SK-MEL-5 (cell line): ENCODE data around the gene ILF3. TPM values are rescaled to one million over a fixed set of nuclear protein-coding genes. Genes with fewer than 3 reads are reported as not detected.

Source experiments
- DNase-seq: peaks from one replicate; pipeline ENCODE4 v3.0.0-alpha.2; 2016; ENCODE audit warnings: low read depth, low spot score
- in situ Hi-C: cut with HindIII; loops from 2 replicates; pipeline ENCODE4 v1.10.0; 2016; ENCODE audit warnings: low sequenced_read_pairs, high pct_unique_total_duplicates, low pct_unique_long_range_greater_than_20kb
- total RNA-seq: library from RNA; depleted of rRNA; stranded (reverse); fragments of >200 nt; shearing (Covaris generic); gene quantifications from 2 replicates; pipeline ENCODE4 v1.2.3, GENCODE V29; 2014

The ILF3 gene
- total RNA-seq, 1 experiment from 2014 or later, result 96.9 TPM

DNA sequence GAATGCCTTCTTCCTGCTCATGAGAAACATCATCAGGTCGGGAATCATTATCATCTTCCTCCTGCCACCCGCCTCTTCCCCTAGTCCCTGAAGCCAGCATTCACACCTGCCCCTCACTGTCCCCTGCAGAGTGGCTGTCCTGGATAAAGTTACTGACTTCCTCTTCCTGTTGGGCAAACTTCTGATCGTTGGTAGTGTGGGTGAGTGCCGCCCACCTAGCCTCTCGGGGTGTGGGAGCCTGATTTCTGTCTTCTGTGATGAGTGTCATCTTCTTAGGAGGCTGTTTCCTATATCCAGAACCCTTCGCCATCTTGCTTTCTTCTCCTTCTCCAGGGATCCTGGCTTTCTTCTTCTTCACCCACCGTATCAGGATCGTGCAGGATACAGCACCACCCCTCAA, 16.3 kb upstream of the ILF3 start:
- no peak for DNase-seq
- in situ Hi-C loops, result no loop called here

GRCh38 chr19:10639836-10640235, 14.3 kb upstream of the ILF3 start:
- DNase-seq, result no peak
- in situ Hi-C loops, result no loop called here

GRCh38 chr19:10640361-10640760, 13.8 kb upstream of the ILF3 start:
- in situ Hi-C loops, result no loop called here
- no peak for DNase-seq

GRCh38 chr19:10641248-10641647, 12.9 kb upstream of the ILF3 start:
- DNase-seq, result no peak
- in situ Hi-C loops, result no loop called here

DNA sequence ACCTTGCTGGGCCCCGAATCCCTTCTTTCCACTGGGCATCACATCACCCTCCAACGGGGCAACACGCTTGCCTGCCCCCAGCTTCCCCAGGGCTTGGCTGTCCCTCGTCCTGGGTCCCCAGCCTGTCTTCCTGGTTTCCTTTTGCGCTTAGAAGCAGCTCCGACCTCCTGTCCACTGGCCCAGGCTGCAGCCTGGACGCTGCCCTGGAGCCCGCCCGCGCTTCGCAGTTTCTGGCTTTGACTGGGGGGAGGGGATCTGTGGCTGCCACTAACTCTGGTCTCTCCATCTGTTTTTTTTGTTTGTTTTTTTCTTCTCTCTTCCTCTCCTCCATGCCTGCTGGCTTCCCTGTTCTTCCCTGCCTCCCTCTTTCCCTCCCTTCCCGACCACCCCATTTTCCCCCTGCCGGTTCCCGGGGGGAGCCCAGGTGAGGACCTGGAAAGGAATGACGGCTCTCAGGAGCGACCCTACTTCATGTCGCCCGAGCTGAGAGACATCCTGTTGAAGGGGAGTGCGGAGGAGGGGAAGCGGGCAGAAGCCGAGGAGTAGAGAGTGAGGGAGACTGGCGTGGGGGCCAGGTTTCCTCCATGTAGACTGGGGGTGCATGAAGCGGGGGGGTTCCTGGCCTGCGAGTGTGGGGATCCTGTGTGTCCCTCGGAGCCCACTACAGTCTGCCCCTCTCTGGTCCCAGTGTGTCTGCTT, 11.5 kb upstream of the ILF3 start:
- in situ Hi-C loops, result no loop called here

GRCh38 chr19:10643172-10643967, 10.8 kb upstream of the ILF3 start:
- DNase-seq, result no peak
- in situ Hi-C loops, result no loop called here

More for the DNA sequence above, 11.5 kb upstream of the ILF3 start:
- no peak for DNase-seq

DNA sequence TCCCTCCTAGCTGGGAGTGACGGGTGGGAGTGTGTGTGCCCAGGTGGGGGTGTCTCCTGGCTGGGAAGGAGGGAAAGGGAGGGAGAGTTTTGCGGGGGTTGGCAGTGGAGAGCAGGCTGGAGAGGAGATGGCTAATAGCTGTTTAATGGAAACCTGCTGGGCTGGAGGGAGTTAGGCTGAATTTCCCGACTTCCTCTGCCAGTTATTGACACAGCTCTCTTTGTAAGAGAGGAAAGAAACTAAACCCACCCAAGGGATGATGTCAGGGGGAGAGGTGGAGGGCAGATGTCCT, 10.2 kb upstream of the ILF3 start:
- DNase-seq, result no peak
- in situ Hi-C loops, result no loop called here

DNA sequence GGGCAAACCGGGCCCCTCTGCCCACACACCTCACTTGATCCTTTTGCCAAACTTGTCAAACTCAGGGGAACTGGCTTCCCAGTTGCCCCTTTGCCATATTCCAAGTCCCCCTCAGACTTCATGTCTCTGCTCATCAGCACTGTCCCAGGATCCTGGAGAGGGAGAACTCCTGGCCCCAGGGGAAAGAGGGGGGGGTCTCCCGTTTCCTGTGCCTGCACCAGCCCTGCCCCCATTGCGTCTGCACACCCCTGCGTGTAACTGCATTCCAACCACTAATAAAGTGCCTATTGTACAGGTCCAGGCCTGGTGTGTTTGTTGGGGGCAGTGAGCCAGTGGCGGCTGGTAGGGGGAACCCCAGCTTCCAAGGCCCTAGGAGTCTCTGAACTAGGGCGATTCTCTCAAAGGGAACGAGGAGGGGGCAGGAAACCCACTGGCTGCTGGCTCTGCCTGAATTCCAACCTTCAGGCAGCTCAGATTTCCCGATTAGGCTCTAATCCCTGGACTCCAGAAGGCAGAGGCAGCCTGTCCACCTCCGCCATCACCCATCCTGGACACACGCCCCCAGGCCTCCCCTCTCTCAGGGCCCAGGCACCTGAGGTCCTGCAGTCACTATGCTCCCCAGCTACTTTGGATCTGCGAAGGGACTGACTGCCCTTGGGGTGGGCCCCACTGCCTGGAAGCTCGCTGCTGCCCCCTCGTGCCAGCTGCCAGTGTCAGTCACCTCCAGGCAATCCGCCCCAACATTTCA, 9.7 kb upstream of the ILF3 start:
- in situ Hi-C loops, result no loop called here
- peak; percentile 74 for DNase-seq

- no peak for DNase-seq
- in situ Hi-C loops, result no loop called here
Measured at GRCh38 chr19:10646456-10647159, 7.5 kb upstream of the ILF3 start.

DNA sequence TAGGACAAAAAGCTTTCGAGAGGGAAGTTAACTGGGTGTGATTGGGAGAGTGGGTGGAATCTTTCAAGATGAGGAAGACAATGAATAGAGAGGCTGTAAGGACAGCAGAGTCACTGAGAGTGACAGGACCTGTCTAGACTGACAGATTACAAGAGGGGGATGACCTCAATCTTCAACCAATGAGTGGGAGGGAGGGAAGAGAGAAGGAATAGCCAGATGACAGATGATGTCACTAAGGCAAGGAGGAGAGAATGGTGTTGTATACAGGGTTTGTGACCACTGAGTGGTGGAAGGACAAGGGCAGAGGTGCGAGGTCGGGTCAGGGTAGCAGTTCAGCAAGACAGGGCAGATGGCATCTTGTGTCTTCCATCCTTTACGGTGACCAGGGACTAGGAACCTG, 5.8 kb upstream of the ILF3 start:
- no peak for DNase-seq
- in situ Hi-C loops, result no loop called here

- DNase-seq, result no peak
- in situ Hi-C loops, result no loop called here
Measured at GRCh38 chr19:10651851-10652250, 2.3 kb upstream of the ILF3 start.

- no peak for DNase-seq
- in situ Hi-C loops, result no loop called here
Measured at GRCh38 chr19:10653482-10653731, 739 bp upstream of the ILF3 start.

DNA sequence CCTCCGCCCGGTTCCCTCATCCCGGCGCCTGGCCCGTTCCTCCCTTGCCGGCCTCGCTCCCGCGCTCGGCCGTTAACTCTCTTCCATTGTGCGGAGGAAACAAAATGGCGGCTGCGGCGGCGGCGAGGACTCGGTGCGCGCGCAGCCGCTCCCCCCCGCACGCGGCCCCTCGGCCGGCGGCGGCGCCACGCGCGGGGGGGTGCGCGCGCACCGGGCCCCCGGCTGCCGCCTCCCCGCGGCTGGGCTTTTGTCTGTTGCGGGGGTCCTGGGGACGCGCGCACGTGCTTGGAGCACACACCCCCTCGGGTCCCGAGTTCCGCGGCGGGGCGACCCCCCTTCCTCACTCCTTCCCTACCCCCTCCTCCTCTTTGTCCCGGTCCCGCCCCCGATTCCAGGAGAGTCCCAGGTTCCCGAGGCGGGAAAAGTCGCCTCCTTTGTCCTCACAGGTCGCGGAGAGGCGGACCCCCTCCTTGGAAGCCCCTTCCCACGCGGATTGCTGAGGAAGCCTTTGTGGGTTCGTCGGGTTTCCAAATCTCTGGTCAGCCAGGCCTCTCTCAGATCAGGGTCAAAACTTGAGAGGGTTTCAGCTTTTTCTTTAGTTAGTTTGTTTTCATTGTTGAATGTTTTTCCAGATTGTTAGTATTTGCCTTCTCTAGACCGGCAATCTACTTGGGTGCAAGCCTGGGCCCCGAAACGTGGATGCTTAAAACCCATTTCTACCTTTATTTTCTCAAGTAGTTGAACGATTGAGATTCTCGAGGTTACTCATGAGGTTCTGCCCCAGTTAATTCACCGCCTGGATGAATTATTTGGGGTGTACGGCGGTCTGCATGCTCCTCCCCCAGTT, 687 bp downstream of the ILF3 start:
- in situ Hi-C loops, result no loop called here
- peak; percentile 40 for DNase-seq

DNA sequence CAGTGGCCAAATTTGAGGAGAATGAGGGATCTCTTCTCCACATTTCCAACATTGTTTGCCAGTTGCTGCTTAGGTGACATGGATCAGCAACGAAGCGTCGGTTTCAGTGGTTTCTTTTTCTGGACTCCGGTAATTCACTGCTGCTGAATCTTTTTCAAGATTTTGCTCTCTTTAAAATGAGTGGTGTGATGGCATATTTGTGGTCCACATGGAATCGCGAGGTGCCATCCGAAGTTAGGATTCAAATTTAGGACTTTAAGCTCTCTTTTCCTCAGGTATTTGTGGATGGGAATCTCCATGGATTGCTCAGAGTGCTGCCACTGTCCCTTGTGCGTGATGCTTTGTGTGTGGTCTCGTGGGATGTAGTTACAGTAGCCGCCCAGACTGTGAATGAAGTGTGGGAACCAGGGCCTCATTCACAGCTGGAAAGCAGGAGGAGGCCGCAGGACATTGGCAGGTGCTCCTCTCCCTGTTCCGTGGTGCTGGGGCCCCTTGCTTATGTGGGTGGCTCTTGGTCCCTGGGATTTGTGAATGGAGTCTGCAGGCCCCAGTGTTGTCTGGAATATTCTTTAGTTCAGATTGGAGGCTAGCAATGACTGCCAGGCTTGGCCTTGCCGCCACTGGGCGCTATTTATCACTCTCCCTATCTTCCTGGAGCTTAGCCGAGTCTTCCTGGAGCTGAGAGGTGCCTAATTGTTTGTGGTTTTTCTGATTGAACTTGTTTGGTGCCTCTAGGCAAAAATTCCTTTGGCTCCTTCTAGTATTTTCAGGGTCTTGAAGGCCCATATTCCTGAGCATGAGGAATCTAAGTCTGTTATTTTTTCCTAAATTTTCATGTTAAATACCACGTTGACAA, 1.5 kb downstream of the ILF3 start:
- DNase-seq, result peak; percentile 22
- in situ Hi-C loops, result no loop called here

DNA sequence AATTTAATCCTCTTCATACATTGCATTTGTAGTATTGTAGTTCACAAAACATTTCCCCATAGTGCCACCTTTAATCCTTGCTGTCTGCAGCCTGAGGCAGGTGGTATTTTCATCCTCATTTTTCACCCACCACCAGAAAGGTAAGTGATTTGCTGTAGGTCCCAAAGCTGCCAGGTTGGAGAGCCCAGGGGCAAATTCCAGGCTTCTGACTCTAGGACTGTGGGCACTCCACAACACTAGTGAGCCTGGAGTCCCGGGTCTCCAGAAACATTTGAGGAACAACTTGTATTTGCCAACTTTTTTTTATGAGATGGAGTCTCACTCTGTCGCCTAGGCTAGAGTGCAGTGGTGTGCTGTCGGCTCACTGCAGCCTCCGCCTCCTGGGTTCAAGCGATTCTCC, 6.2 kb downstream of the ILF3 start:
- in situ Hi-C loops, result no loop called here
- DNase-seq, result no peak

DNA sequence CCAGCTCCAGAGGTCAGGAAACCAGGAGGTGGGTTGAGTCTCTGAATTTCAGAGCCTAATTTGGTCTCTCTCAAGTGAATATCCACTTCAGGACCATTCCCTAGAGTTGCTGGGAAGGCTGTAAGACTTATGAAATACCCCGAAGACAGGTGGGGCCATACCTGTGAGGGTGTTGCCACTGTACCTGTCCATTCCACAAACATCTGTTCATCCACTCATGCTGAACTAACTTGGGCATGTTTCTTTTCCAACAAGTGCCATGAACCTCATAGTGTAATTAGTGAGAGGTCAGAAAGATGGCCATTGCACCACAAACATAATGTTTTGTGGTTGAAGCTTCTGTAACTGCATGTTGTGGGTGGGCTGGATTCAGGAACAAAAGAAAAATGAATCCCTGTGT, 7.8 kb downstream of the ILF3 start:
- DNase-seq, result no peak
- in situ Hi-C loops, result no loop called here
